ENCODE results near the gene RASL11B.

DNA sequence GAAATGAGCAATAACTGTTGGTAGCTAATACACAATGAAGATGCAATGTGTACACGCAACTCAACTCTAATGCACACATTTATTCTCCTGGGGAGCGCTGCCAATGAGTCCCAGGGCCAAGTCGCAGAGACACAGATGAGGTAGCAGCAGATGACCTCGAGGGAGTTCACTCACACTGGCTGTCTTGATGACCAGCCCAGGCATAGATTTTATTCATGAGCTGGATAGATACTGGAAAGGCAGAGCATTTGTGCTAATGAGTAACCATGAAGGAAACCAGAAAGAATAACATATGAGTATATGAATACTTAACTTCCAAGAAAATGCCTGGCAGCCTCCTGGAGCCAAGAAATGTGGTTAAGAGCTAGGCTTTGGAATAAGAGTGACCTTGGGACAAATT lies 42.3 kb downstream of the RASL11B start:
- TF ChIP-seq ARNT (IDR thresholded peaks at IDR 0.05) (no peak), POLR2A (conservative IDR thresholded peaks at IDR 0.05) (no peak), NCOR1 (IDR thresholded peaks at IDR 0.05) (no peak), ZFP36 (IDR thresholded peaks at IDR 0.05; ENCODE audit: low read depth, low read length, partially characterized antibody) (no peak), POLR3A (IDR thresholded peaks at IDR 0.05; ENCODE audit: borderline replicate concordance, extremely low read depth, insufficient read depth, insufficient read length) (no peak), SREBF1 (IDR thresholded peaks at IDR 0.05; ENCODE audit: borderline replicate concordance, low read depth, low read length) (no peak), ZNF174 (CRISPR knock-in tag; IDR thresholded peaks at IDR 0.05) (no peak), ZNF408 (CRISPR knock-in tag; IDR thresholded peaks at IDR 0.05; ENCODE audit: low read depth) (no peak), MTA1 (IDR thresholded peaks at IDR 0.05; ENCODE audit: borderline replicate concordance) (no peak), ELF4 (CRISPR knock-in tag; IDR thresholded peaks at IDR 0.05) (no peak)
- TF ChIP-seq, protein P1, sequence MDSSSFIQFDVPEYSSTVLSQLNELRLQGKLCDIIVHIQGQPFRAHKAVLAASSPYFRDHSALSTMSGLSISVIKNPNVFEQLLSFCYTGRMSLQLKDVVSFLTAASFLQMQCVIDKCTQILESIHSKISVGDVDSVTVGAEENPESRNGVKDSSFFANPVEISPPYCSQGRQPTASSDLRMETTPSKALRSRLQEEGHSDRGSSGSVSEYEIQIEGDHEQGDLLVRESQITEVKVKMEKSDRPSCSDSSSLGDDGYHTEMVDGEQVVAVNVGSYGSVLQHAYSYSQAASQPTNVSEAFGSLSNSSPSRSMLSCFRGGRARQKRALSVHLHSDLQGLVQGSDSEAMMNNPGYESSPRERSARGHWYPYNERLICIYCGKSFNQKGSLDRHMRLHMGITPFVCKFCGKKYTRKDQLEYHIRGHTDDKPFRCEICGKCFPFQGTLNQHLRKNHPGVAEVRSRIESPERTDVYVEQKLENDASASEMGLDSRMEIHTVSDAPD (CRISPR knock-in tag; IDR thresholded peaks at IDR 0.05): no peak
- TF ChIP-seq, protein P2, sequence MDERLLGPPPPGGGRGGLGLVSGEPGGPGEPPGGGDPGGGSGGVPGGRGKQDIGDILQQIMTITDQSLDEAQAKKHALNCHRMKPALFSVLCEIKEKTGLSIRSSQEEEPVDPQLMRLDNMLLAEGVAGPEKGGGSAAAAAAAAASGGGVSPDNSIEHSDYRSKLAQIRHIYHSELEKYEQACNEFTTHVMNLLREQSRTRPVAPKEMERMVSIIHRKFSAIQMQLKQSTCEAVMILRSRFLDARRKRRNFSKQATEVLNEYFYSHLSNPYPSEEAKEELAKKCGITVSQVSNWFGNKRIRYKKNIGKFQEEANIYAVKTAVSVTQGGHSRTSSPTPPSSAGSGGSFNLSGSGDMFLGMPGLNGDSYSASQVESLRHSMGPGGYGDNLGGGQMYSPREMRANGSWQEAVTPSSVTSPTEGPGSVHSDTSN (CRISPR knock-in tag; IDR thresholded peaks at IDR 0.05; ENCODE audit: low read depth): no peak
- TF ChIP-seq, protein P2 (tag; conservative IDR thresholded peaks at IDR 0.05; ENCODE audit: low read depth): no peak
- TF ChIP-seq, protein P3, sequence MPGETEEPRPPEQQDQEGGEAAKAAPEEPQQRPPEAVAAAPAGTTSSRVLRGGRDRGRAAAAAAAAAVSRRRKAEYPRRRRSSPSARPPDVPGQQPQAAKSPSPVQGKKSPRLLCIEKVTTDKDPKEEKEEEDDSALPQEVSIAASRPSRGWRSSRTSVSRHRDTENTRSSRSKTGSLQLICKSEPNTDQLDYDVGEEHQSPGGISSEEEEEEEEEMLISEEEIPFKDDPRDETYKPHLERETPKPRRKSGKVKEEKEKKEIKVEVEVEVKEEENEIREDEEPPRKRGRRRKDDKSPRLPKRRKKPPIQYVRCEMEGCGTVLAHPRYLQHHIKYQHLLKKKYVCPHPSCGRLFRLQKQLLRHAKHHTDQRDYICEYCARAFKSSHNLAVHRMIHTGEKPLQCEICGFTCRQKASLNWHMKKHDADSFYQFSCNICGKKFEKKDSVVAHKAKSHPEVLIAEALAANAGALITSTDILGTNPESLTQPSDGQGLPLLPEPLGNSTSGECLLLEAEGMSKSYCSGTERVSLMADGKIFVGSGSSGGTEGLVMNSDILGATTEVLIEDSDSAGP (CRISPR knock-in tag; IDR thresholded peaks at IDR 0.05): no peak
- TF ChIP-seq, protein P4, sequence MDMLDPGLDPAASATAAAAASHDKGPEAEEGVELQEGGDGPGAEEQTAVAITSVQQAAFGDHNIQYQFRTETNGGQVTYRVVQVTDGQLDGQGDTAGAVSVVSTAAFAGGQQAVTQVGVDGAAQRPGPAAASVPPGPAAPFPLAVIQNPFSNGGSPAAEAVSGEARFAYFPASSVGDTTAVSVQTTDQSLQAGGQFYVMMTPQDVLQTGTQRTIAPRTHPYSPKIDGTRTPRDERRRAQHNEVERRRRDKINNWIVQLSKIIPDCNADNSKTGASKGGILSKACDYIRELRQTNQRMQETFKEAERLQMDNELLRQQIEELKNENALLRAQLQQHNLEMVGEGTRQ (CRISPR knock-in tag; IDR thresholded peaks at IDR 0.05): no peak

All from K562 (cell line).